Esophagus squamous epithelium (tissue), 5 donors: ENCODE results near the gene NR3C2. TPM values are rescaled to one million over a fixed set of nuclear protein-coding genes. Genes with fewer than 3 reads are reported as not detected.

Experiments
- DNase-seq: peaks from one replicate; lab custom pipeline; 2025; lab: John Stamatoyannopoulos, UW
- H3K27ac ChIP-seq, 4 donors: fragments of 200-600 bp; sonication (generic); one replicate each; pipeline ENCODE4 v1.5.1; 2016 to 2019; ENCODE audit warnings: mild to moderate bottlenecking in 1 of 4
- H3K27me3 ChIP-seq, 4 donors: fragments of 200-600 bp; sonication (generic); 1 replicate in 3 of 4; 2 replicates in 1 of 4; pipeline versions ENCODE4 v1.5.1 to v1.6.0; 2017 to 2021; ENCODE audit warnings: antibody characterized with exemption in 1 of 4
- H3K36me3 ChIP-seq, 3 donors: fragments of 200-600 bp; sonication (generic); one replicate each; pipeline ENCODE4 v1.5.1; 2016 to 2019
- H3K4me1 ChIP-seq, 3 donors: fragments of 200-600 bp; sonication (generic); one replicate each; pipeline ENCODE4 v1.5.1; 2017 to 2019
- H3K4me3 ChIP-seq, 4 donors: fragments of 200-600 bp; sonication (generic); 1 replicate in 3 of 4; 2 replicates in 1 of 4; pipeline ENCODE4 v1.5.1; 2016 to 2019; ENCODE audit warnings: mild to moderate bottlenecking in 2 of 4, moderate library complexity in 1 of 4
- H3K9me3 ChIP-seq, 3 donors: fragments of 200-600 bp; sonication (generic); one replicate each; pipeline ENCODE4 v1.5.1; 2016 to 2019
- CTCF ChIP-seq, 6 experiments: fragments of 450-650 bp in 4 of 6; fragments of 200-600 bp in 2 of 6; sonication (generic) in 2 of 6; IDR thresholded peaks; one replicate each; pipeline ENCODE4 v1.5.1; 2016 to 2019; ENCODE audit warnings: antibody characterized with exemption in 6 of 6, mild to moderate bottlenecking in 4 of 6, moderate library complexity in 4 of 6
- POLR2A ChIP-seq, 4 donors: fragments of 450-650 bp; IDR thresholded peaks; one replicate each; pipeline ENCODE4 v1.6.1; 2017; ENCODE audit warnings: antibody characterized with exemption in 4 of 4, mild to moderate bottlenecking in 4 of 4, moderate library complexity in 3 of 4
- WGBS, 2 donors: methylation state at CpG; one replicate each; pipeline ENCODE4 v1.1.5; 2018; 5-methylcytosine and 5-hydroxymethylcytosine counted together
- intact Hi-C: fragments of 100-400 bp; cut with DNase I; formaldehyde crosslinking; loops from one replicate; pipeline ENCODE4 v1.15.0; 2022
- total RNA-seq, 4 donors: library from RNA; depleted of rRNA; stranded (reverse); fragments of >200 nt; gene quantifications; one replicate each; pipeline ENCODE4 v1.1.0, GENCODE V29; 2016
- donor health status: DM: yes; HTN: yes; CAD: no.

Gene NR3C2
- total RNA-seq, 4 donors from 2014 or later: 1.2 to 5.3 (median 2.3) TPM

- no peak for DNase-seq
- H3K27me3 ChIP-seq: no peaks in the 10 kb centered on the region
- H3K27ac ChIP-seq: no peak overlapping the region
- H3K4me3 ChIP-seq: no peak overlapping the region
- H3K4me1 ChIP-seq: peaks cover 0 to 14% (median 0%) of the 10 kb centered on the region in 3 donors
- no peaks in the 10 kb centered on the region for H3K9me3 ChIP-seq
- WGBS, 2 donors: 52 to 59% methylated on average over 2 of the region's 2 CpGs
- intact Hi-C loops: no loop called here
- H3K36me3 ChIP-seq: no peaks in the 10 kb centered on the region
- TF ChIP-seq POLR2A (IDR thresholded peaks at IDR 0.05) (no peak), CTCF (IDR thresholded peaks at IDR 0.05) (no peak)
These were observed 97.9 kb downstream of the NR3C2 start for GRCh38 chr4:148344352-148344751.

GRCh38 chr4:148341980-148342800 lies 100.0 kb downstream of the NR3C2 start:
- H3K36me3 ChIP-seq: no peaks in the 10 kb centered on the region
- peaks cover 0 to 14% (median 0%) of the 10 kb centered on the region in 3 donors for H3K4me1 ChIP-seq
- H3K27me3 ChIP-seq: no peaks in the 10 kb centered on the region
- no peak for DNase-seq
- H3K27ac ChIP-seq: no peak overlapping the region
- no peaks in the 10 kb centered on the region for H3K9me3 ChIP-seq
- 85 to 87% methylated on average over 13 of the region's 13 CpGs for WGBS, 2 donors
- H3K4me3 ChIP-seq: no peak overlapping the region
- intact Hi-C loops: no loop called here
- TF ChIP-seq POLR2A (IDR thresholded peaks at IDR 0.05): no peak
- no peak for TF ChIP-seq CTCF (IDR thresholded peaks at IDR 0.05)

GRCh38 chr4:148335133-148335532 lies 107.1 kb downstream of the NR3C2 start:
- H3K4me1 ChIP-seq: no peaks in the 10 kb centered on the region
- H3K27me3 ChIP-seq: no peaks in the 10 kb centered on the region
- WGBS, 2 donors: 87 to 94% methylated on average over 4 of the region's 4 CpGs
- no peaks in the 10 kb centered on the region for H3K9me3 ChIP-seq
- DNase-seq: no peak
- H3K4me3 ChIP-seq: no peak overlapping the region
- no peaks in the 10 kb centered on the region for H3K36me3 ChIP-seq
- intact Hi-C loops: no loop called here
- TF ChIP-seq CTCF (IDR thresholded peaks at IDR 0.05) (no peak), POLR2A (IDR thresholded peaks at IDR 0.05) (no peak)
- no peak overlapping the region for H3K27ac ChIP-seq

GRCh38 chr4:148333265-148333664 lies 108.9 kb downstream of the NR3C2 start:
- intact Hi-C loops: no loop called here
- Histone ChIP-seq H3K4me3 (no peak overlapping the region), H3K4me1 (no peaks in the 10 kb centered on the region), H3K27me3 (no peaks in the 10 kb centered on the region), H3K9me3 (no peaks in the 10 kb centered on the region), H3K27ac (no peak overlapping the region), H3K36me3 (no peaks in the 10 kb centered on the region)
- no peak for TF ChIP-seq CTCF (IDR thresholded peaks at IDR 0.05)
- TF ChIP-seq POLR2A (IDR thresholded peaks at IDR 0.05): no peak
- no peak for DNase-seq
- 63% methylated on average over 1 of the region's 1 CpG for WGBS, 2 donors

- H3K4me1 ChIP-seq: no peaks in the 10 kb centered on the region
- WGBS, 2 donors: 78 to 81% methylated on average over 2 of the region's 2 CpGs
- H3K36me3 ChIP-seq: no peaks in the 10 kb centered on the region
- H3K27me3 ChIP-seq: no peaks in the 10 kb centered on the region
- no peak overlapping the region for H3K27ac ChIP-seq
- intact Hi-C loops: no loop called here
- no peaks in the 10 kb centered on the region for H3K9me3 ChIP-seq
- H3K4me3 ChIP-seq: no peak overlapping the region
- no peak for TF ChIP-seq CTCF (IDR thresholded peaks at IDR 0.05)
- TF ChIP-seq POLR2A (IDR thresholded peaks at IDR 0.05): no peak
- DNase-seq: no peak
These were observed 109.7 kb downstream of the NR3C2 start for GRCh38 chr4:148332486-148332885.
